ENCODE results near the gene CPOX. TPM values are rescaled to one million over a fixed set of nuclear protein-coding genes. Genes with fewer than 3 reads are reported as not detected.

Gene CPOX
- total and polyA plus RNA-seq, 10 of the 15 experiments (the other 5 are each of a cell fraction or from before 2014, with no cell fraction given): 40.7 to 72.6 (median 64.5) TPM

DNA sequence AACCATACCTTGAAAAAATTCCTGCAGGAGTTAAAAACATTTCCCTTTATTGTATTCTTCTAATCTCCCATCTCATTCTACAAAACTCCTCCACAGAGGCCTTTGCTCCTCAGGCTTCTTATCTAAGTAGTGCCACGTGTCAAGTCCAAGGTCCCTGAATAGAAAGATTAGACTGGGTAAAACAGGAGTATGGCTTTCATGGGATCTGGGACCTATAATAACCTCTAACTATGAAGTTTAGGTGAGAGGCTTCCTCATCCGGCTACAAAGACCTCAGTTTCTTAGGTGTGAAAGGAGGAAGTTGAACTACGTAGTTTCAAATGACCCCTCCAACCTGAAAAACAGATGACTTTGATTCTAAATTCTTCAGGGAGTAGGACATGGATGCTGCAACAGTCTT, 41.7 kb downstream of the CPOX start (continued):
- TF ChIP-seq, protein P1, sequence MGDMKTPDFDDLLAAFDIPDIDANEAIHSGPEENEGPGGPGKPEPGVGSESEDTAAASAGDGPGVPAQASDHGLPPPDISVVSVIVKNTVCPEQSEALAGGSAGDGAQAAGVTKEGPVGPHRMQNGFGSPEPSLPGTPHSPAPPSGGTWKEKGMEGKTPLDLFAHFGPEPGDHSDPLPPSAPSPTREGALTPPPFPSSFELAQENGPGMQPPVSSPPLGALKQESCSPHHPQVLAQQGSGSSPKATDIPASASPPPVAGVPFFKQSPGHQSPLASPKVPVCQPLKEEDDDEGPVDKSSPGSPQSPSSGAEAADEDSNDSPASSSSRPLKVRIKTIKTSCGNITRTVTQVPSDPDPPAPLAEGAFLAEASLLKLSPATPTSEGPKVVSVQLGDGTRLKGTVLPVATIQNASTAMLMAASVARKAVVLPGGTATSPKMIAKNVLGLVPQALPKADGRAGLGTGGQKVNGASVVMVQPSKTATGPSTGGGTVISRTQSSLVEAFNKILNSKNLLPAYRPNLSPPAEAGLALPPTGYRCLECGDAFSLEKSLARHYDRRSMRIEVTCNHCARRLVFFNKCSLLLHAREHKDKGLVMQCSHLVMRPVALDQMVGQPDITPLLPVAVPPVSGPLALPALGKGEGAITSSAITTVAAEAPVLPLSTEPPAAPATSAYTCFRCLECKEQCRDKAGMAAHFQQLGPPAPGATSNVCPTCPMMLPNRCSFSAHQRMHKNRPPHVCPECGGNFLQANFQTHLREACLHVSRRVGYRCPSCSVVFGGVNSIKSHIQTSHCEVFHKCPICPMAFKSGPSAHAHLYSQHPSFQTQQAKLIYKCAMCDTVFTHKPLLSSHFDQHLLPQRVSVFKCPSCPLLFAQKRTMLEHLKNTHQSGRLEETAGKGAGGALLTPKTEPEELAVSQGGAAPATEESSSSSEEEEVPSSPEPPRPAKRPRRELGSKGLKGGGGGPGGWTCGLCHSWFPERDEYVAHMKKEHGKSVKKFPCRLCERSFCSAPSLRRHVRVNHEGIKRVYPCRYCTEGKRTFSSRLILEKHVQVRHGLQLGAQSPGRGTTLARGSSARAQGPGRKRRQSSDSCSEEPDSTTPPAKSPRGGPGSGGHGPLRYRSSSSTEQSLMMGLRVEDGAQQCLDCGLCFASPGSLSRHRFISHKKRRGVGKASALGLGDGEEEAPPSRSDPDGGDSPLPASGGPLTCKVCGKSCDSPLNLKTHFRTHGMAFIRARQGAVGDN (IDR thresholded peaks at IDR 0.05): peak; percentile 91
- TF ChIP-seq ETV6 (conservative IDR thresholded peaks at IDR 0.05 in 1 of 2, IDR thresholded peaks at IDR 0.05 in 1 of 2; ENCODE audit: borderline replicate concordance in 1 of 2, low read depth in 1 of 2) (peak in 1 of 2 experiments; percentile 23; a peak in 1 of 4 replicates), JUNB (IDR thresholded peaks at IDR 0.05) (no peak), STAT1 (conservative IDR thresholded peaks at IDR 0.05) (no peak), MTA3 (IDR thresholded peaks at IDR 0.05; ENCODE audit: borderline replicate concordance, low read length) (no peak), CBX5 (IDR thresholded peaks at IDR 0.05; ENCODE audit: low read depth) (no peak), SPI1 (IDR thresholded peaks at IDR 0.05; ENCODE audit: borderline replicate concordance, insufficient read depth, low read depth, low read length) (peak; percentile 53; the same call in 1 of the 2 replicates), ESRRA (IDR thresholded peaks at IDR 0.05; ENCODE audit: low read length) (no peak), CEBPB (IDR thresholded peaks at IDR 0.05; ENCODE audit: borderline replicate concordance in 1 of 2, low read depth in 2 of 2, low read length in 2 of 2) (no peak), ATF7 (IDR thresholded peaks at IDR 0.05; ENCODE audit: low read depth) (no peak), NFYA (IDR thresholded peaks at IDR 0.05; ENCODE audit: borderline replicate concordance, low read depth, low read length) (no peak), PML (IDR thresholded peaks at IDR 0.05; ENCODE audit: low read length) (no peak), FOXM1 (IDR thresholded peaks at IDR 0.05; ENCODE audit: low read depth, low read length) (peak; percentile 10), MTA2 (IDR thresholded peaks at IDR 0.05; ENCODE audit: low read depth) (peak; percentile 13; the same call in 1 of the 2 replicates), BACH1 (IDR thresholded peaks at IDR 0.05; ENCODE audit: borderline replicate concordance) (no peak), RAD51 (IDR thresholded peaks at IDR 0.05) (peak; percentile 15; the same call in 1 of the 2 replicates)

Data from GM12878 (cell line).